SK-N-SH (cell line): ENCODE results near the gene KRT39. TPM values are rescaled to one million over a fixed set of nuclear protein-coding genes. Genes with fewer than 3 reads are reported as not detected.

Experiments
- CTCF ChIA-PET: fragments of 300-600, 350-600 bp; formaldehyde crosslinking; extraction: SDS; loops from one replicate; lab custom pipeline; 2021; lab: Yijun Ruan, JAX
- POLR2A ChIA-PET: fragments of 350-600 bp; sonication (Branson Sonifier 250); formaldehyde crosslinking; extraction: SDS; loops from one replicate; lab custom pipeline; 2020; ENCODE audit warnings: antibody characterized with exemption, inconsistent platforms; lab: Yijun Ruan, JAX
- DNase-seq: peaks from one replicate; pipeline ENCODE4 v3.0.0; 2012
- H2AFZ ChIP-seq: fragments of 200-600 bp; sonication (generic); 2 replicates; pipeline ENCODE4 v1.8.1; 2016; ENCODE audit warnings: antibody characterized with exemption, mild to moderate bottlenecking, low read depth
- H3F3A ChIP-seq: fragments of 200-600 bp; sonication (generic); replicated peaks from 2 replicates; pipeline ENCODE3; 2016; ENCODE audit warnings: antibody characterized with exemption, mild to moderate bottlenecking; ENCODE audit not compliant: insufficient read depth
- H3K27ac ChIP-seq, 2 experiments: fragments of 200-500 bp in 1 of 2; fragments of 200-600 bp in 1 of 2; sonication (Bioruptor generic) in 1 of 2; sonication (generic), shearing (Covaris generic) in 1 of 2; 2 replicates each; pipeline versions ENCODE4 v1.5.1 to v1.6.1; 2014 to 2016; ENCODE audit warnings: low read depth in 2 of 2, inconsistent platforms in 1 of 2, low read length in 1 of 2, mild to moderate bottlenecking in 1 of 2, mixed read lengths in 1 of 2
- H3K27me3 ChIP-seq: fragments of 200-600 bp; sonication (generic), shearing (Covaris generic); 2 replicates; pipeline ENCODE4 v1.6.1; 2016; ENCODE audit warnings: mixed run types; ENCODE audit not compliant: insufficient read depth
- H3K36me3 ChIP-seq, 2 experiments: fragments of 200-500 bp in 1 of 2; fragments of 200-600 bp in 1 of 2; sonication (Bioruptor generic) in 1 of 2; sonication (generic) in 1 of 2; replicated peaks in 1 of 2; 2 replicates each; pipeline versions ENCODE3 to v1.5.1; 2014 to 2016; ENCODE audit warnings: low read length in 1 of 2, mild to moderate bottlenecking in 1 of 2; ENCODE audit not compliant: insufficient read depth in 2 of 2, control insufficient read depth in 1 of 2
- H3K4me1 ChIP-seq, 2 experiments: fragments of 200-500 bp in 1 of 2; fragments of 200-600 bp in 1 of 2; sonication (Bioruptor generic) in 1 of 2; sonication (generic), shearing (Covaris generic) in 1 of 2; 2 replicates each; pipeline versions ENCODE4 v1.5.1 to v1.6.1; 2014 to 2016; ENCODE audit warnings: low read depth in 1 of 2, low read length in 1 of 2, mixed run types in 1 of 2; ENCODE audit not compliant: insufficient read depth in 2 of 2, control insufficient read depth in 1 of 2
- H3K4me2 ChIP-seq: fragments of 200-600 bp; sonication (generic), shearing (Covaris generic); 2 replicates; pipeline ENCODE4 v1.6.1; 2017; ENCODE audit warnings: mixed run types
- H3K4me3 ChIP-seq, 2 experiments: fragments of 200-500 bp in 1 of 2; fragments of 200-600 bp in 1 of 2; sonication (Bioruptor generic) in 1 of 2; sonication (generic), shearing (Covaris generic) in 1 of 2; 2 replicates each; pipeline versions ENCODE4 v1.5.1 to v1.8.1; 2014 to 2016; ENCODE audit warnings: low read depth in 2 of 2, inconsistent platforms in 1 of 2, low read length in 1 of 2, mild to moderate bottlenecking in 1 of 2, mixed read lengths in 1 of 2, moderate library complexity in 1 of 2
- H3K79me2 ChIP-seq: fragments of 200-600 bp; sonication (generic); 2 replicates; pipeline ENCODE4 v1.8.1; 2017; ENCODE audit warnings: mild to moderate bottlenecking; ENCODE audit not compliant: insufficient read depth
- H3K9ac ChIP-seq: fragments of 200-600 bp; sonication (generic); 2 replicates; pipeline ENCODE4 v1.6.1; 2017; ENCODE audit warnings: mixed run types
- H3K9me2 ChIP-seq: fragments of 200-600 bp; sonication (generic); 2 replicates; pipeline ENCODE4 v1.6.1; 2017; ENCODE audit warnings: mixed run types
- H3K9me3 ChIP-seq: fragments of 200-600 bp; sonication (generic); 2 replicates; pipeline ENCODE4 v1.6.1; 2017; ENCODE audit warnings: mixed run types, mild to moderate bottlenecking, moderate library complexity
- H4K20me1 ChIP-seq: fragments of 200-600 bp; sonication (generic); 2 replicates; pipeline ENCODE4 v1.6.1; 2017; ENCODE audit warnings: mild to moderate bottlenecking, mixed run types; ENCODE audit not compliant: insufficient read depth
- CHD2 ChIP-seq: fragments of 150-350 bp; IDR thresholded peaks from 2 replicates; pipeline ENCODE4 v1.6.1; 2018; ENCODE audit warnings: low read length; ENCODE audit not compliant: partially characterized antibody
- EP300 ChIP-seq, 2 experiments: IDR thresholded peaks; 2 replicates each; pipeline versions ENCODE4 v1.4.0 to v1.6.1; 2012; ENCODE audit warnings: borderline replicate concordance in 1 of 2, low read depth in 1 of 2, low read length in 1 of 2
- EZH2phosphoT487 ChIP-seq: fragments of 200-600 bp; sonication (generic); IDR thresholded peaks from 2 replicates; pipeline ENCODE4 v1.6.1; 2017; ENCODE audit warnings: low read depth, mixed run types, mild to moderate bottlenecking, antibody characterized with exemption, moderate library complexity, borderline replicate concordance
- FOSL2 ChIP-seq: IDR thresholded peaks from 2 replicates; pipeline ENCODE4 v1.4.0; 2012; ENCODE audit warnings: low read depth, mild to moderate bottlenecking, moderate library complexity, borderline replicate concordance
- FOXJ3 ChIP-seq: sonication (generic); formaldehyde crosslinking; IDR thresholded peaks from 2 replicates; pipeline ENCODE4 v1.5.1; 2020; ENCODE audit warnings: mild to moderate bottlenecking, missing genetic modification reagents
- FOXM1 ChIP-seq: IDR thresholded peaks from 2 replicates; pipeline ENCODE4 v1.4.0; 2012; ENCODE audit warnings: low read depth, mild to moderate bottlenecking
- GABPA ChIP-seq: IDR thresholded peaks from 2 replicates; pipeline ENCODE4 v1.4.0; 2012; ENCODE audit warnings: low read depth, mild to moderate bottlenecking
- JUND ChIP-seq: IDR thresholded peaks from 2 replicates; pipeline ENCODE4 v1.4.0; 2012
- MXI1 ChIP-seq: IDR thresholded peaks from 2 replicates; pipeline ENCODE4 v1.6.1; 2012; ENCODE audit warnings: mild to moderate bottlenecking, low read depth, low read length, improper control_type of control experiment
- NFIC ChIP-seq: IDR thresholded peaks from 2 replicates; pipeline ENCODE4 v1.4.0; 2012; ENCODE audit warnings: borderline replicate concordance
- POLR2AphosphoS5 ChIP-seq: IDR thresholded peaks from 2 replicates; pipeline ENCODE4 v1.6.1; 2012; ENCODE audit warnings: low read depth, low read length
- RCOR1 ChIP-seq: fragments of 150-350 bp; IDR thresholded peaks from 2 replicates; pipeline ENCODE4 v1.6.1; 2017; ENCODE audit warnings: antibody characterized with exemption, low read length
- REST ChIP-seq: IDR thresholded peaks from 2 replicates; pipeline ENCODE4 v1.6.1; 2012; ENCODE audit warnings: mild to moderate bottlenecking, low read depth, low read length, moderate library complexity
- RFX5 ChIP-seq: IDR thresholded peaks from 2 replicates; pipeline ENCODE4 v1.6.1; 2012; ENCODE audit warnings: mild to moderate bottlenecking, improper control_type of control experiment, low read length
- SIN3A ChIP-seq: IDR thresholded peaks from 2 replicates; pipeline ENCODE4 v1.6.1; 2012; ENCODE audit warnings: low read depth, mild to moderate bottlenecking, low read length, moderate library complexity, borderline replicate concordance
- TCF12 ChIP-seq: IDR thresholded peaks from 2 replicates; pipeline ENCODE4 v1.4.0; 2012
- TEAD4 ChIP-seq: IDR thresholded peaks from 2 replicates; pipeline ENCODE4 v1.4.0; 2012; ENCODE audit warnings: mild to moderate bottlenecking, borderline replicate concordance; ENCODE audit not compliant: insufficient read depth
- USF1 ChIP-seq: IDR thresholded peaks from 2 replicates; pipeline ENCODE4 v1.4.0; 2012; ENCODE audit warnings: low read depth, borderline replicate concordance
- ZBTB33 ChIP-seq: IDR thresholded peaks from 2 replicates; pipeline ENCODE4 v1.4.0; 2012; ENCODE audit warnings: low read depth, borderline replicate concordance
- WGBS: methylation state at CpG from one replicate; pipeline ENCODE4 v1.1.6; 2017; ENCODE audit warnings: low lambda C conversion rate; 5-methylcytosine and 5-hydroxymethylcytosine counted together
- polyA plus RNA-seq, 3 experiments: library from polyadenylated mRNA; depleted of rRNA; stranded (reverse); fragments of >200 nt; gene quantifications; 2 replicates each; pipeline ENCODE4 v1.2.3, GENCODE V29; 2012
- TF ChIP-seq, protein P1 (sequence below): IDR thresholded peaks from 2 replicates; pipeline ENCODE4; 2012

Gene KRT39
- polyA plus RNA-seq, 1 of the 3 experiments (the other 2 are of a cell fraction) = not detected

GRCh38 chr17:40992666-40993065, 25.9 kb upstream of the KRT39 start:
- Histone ChIP-seq H4K20me1 (no peaks in the 10 kb centered on the region), H3K9me2 (no peaks in the 10 kb centered on the region; the same call in 1 of the 2 replicates), H3K36me3 (no peaks in the 10 kb centered on the region), H3F3A (no peaks in the 10 kb centered on the region), H3K27me3 (peaks cover 36% of the 10 kb centered on the region), H3K4me3 (no peak overlapping the region), H3K4me2 (no peak overlapping the region), H2AFZ (no peak overlapping the region), H3K79me2 (no peaks in the 10 kb centered on the region), H3K4me1 (no peaks in the 10 kb centered on the region), H3K9me3 (no peaks in the 10 kb centered on the region), H3K27ac (no peak overlapping the region), H3K9ac (no peak overlapping the region)
- ChIA-PET CTCF (no interaction called here), POLR2A (no interaction called here)
- 15% methylated on average over 3 of the region's 3 CpGs for WGBS
- DNase-seq = no peak
- TF ChIP-seq SIN3A (no peak), RFX5 (no peak), EZH2phosphoT487 (no peak), GABPA (no peak), TCF12 (no peak), FOXJ3 (CRISPR knock-in tag) (no peak), MXI1 (no peak), FOSL2 (no peak), CHD2 (no peak)

- Histone ChIP-seq H3K4me3 (no peak overlapping the region), H3K4me2 (no peak overlapping the region), H3K79me2 (no peaks in the 10 kb centered on the region), H3K36me3 (no peaks in the 10 kb centered on the region), H3K27me3 (peaks cover 41% of the 10 kb centered on the region), H2AFZ (no peak overlapping the region), H3K4me1 (no peaks in the 10 kb centered on the region), H3F3A (no peaks in the 10 kb centered on the region), H3K9me3 (no peaks in the 10 kb centered on the region), H3K9ac (no peak overlapping the region), H3K27ac (no peak overlapping the region), H3K9me2 (no peaks in the 10 kb centered on the region; the same call in 1 of the 2 replicates), H4K20me1 (no peaks in the 10 kb centered on the region)
- ChIA-PET CTCF (interaction anchor here (1.2 kb wide), 1 partner anchor 23 kb away, joined by 3 read pairs; no protein-coding TSS in a partner anchor), POLR2A (no interaction called here)
- TF ChIP-seq POLR2AphosphoS5 = no peak
- no peak for TF ChIP-seq TEAD4
- no peak for TF ChIP-seq FOXJ3 (CRISPR knock-in tag)
- TF ChIP-seq FOXM1 = no peak
- TF ChIP-seq, protein P1, sequence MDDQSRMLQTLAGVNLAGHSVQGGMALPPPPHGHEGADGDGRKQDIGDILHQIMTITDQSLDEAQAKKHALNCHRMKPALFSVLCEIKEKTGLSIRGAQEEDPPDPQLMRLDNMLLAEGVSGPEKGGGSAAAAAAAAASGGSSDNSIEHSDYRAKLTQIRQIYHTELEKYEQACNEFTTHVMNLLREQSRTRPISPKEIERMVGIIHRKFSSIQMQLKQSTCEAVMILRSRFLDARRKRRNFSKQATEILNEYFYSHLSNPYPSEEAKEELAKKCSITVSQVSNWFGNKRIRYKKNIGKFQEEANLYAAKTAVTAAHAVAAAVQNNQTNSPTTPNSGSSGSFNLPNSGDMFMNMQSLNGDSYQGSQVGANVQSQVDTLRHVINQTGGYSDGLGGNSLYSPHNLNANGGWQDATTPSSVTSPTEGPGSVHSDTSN = no peak
- no peak for TF ChIP-seq USF1
- TF ChIP-seq EP300 (IDR thresholded peaks at IDR 0.05; ENCODE audit: borderline replicate concordance in 1 of 2, low read depth in 1 of 2, low read length in 1 of 2) = no peak
- TF ChIP-seq CHD2 = no peak
- TF ChIP-seq RCOR1 = no peak
- TF ChIP-seq NFIC = no peak
- TF ChIP-seq ZBTB33 = no peak
- no peak for TF ChIP-seq REST
- TF ChIP-seq JUND = no peak
- WGBS = 26% methylated on average over 8 of the region's 8 CpGs
- no peak for DNase-seq
These were observed 20.2 kb upstream of the KRT39 start for GRCh38 chr17:40986920-40987319.
